Adrenal gland (tissue), 5 donors: Measurements from ENCODE around the gene ANKRD44.

Experiments
- POLR2A ChIP-seq, 2 donors: fragments of 450-650 bp; IDR thresholded peaks; one replicate each; pipeline ENCODE4 v1.6.1; 2017; ENCODE audit warnings: antibody characterized with exemption in 2 of 2, mild to moderate bottlenecking in 2 of 2, moderate library complexity in 1 of 2
- TF ChIP-seq, protein P1 (sequence below), 6 experiments: fragments of 450-650 bp in 4 of 6; fragments of 200-600 bp in 2 of 6; sonication (generic) in 1 of 6; IDR thresholded peaks; 1 replicate in 5 of 6; 2 replicates in 1 of 6; pipeline versions ENCODE4 v1.5.1 to v1.8.0; 2016 to 2021; ENCODE audit warnings: antibody characterized with exemption in 6 of 6, mild to moderate bottlenecking in 2 of 6, moderate library complexity in 1 of 6
- donor health status: DM: no; HTN: no; CAD: no.

GRCh38 chr2:197011801-197012641 lies 298.6 kb downstream of the ANKRD44 start:
- no peak for TF ChIP-seq POLR2A (IDR thresholded peaks at IDR 0.05)
- TF ChIP-seq, protein P1, sequence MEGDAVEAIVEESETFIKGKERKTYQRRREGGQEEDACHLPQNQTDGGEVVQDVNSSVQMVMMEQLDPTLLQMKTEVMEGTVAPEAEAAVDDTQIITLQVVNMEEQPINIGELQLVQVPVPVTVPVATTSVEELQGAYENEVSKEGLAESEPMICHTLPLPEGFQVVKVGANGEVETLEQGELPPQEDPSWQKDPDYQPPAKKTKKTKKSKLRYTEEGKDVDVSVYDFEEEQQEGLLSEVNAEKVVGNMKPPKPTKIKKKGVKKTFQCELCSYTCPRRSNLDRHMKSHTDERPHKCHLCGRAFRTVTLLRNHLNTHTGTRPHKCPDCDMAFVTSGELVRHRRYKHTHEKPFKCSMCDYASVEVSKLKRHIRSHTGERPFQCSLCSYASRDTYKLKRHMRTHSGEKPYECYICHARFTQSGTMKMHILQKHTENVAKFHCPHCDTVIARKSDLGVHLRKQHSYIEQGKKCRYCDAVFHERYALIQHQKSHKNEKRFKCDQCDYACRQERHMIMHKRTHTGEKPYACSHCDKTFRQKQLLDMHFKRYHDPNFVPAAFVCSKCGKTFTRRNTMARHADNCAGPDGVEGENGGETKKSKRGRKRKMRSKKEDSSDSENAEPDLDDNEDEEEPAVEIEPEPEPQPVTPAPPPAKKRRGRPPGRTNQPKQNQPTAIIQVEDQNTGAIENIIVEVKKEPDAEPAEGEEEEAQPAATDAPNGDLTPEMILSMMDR (IDR thresholded peaks at IDR 0.05), result peak; percentile 68 to 81 (median 76)
